SU-DHL-6 (cell line): ENCODE measurements around the gene BCAS4.

Experiments
- H2AFZ ChIP-seq: fragments of 200-600 bp; sonication (generic); 2 replicates; pipeline ENCODE4 v1.6.1; 2014; ENCODE audit warnings: low read depth, mild to moderate bottlenecking, moderate library complexity, mixed read lengths, antibody characterized with exemption, low read length; ENCODE audit not compliant: severe bottlenecking
- H3F3A ChIP-seq: fragments of 200-600 bp; shearing (Covaris generic); 2 replicates; pipeline ENCODE4 v1.6.0; 2016; ENCODE audit warnings: antibody characterized with exemption, mild to moderate bottlenecking; ENCODE audit not compliant: insufficient read depth
- H3K27ac ChIP-seq: fragments of 200-600 bp; sonication (generic); 2 replicates; pipeline ENCODE4 v1.5.1; 2016; ENCODE audit warnings: low read depth, mild to moderate bottlenecking, low read length, moderate library complexity, mixed read lengths
- H3K27me3 ChIP-seq: fragments of 200-600 bp; sonication (generic), shearing (Covaris generic); 2 replicates; pipeline ENCODE4 v1.6.0; 2014; ENCODE audit warnings: mild to moderate bottlenecking, low read length
- H3K36me3 ChIP-seq: fragments of 200-600 bp; sonication (generic); 2 replicates; pipeline ENCODE4 v1.6.1; 2014; ENCODE audit warnings: mild to moderate bottlenecking, low read length, mixed read lengths
- H3K4me2 ChIP-seq: fragments of 300-600, 200-600 bp; shearing (Covaris generic), sonication (generic); 2 replicates; pipeline ENCODE4 v1.6.0; 2014; ENCODE audit warnings: low read length, low read depth, mild to moderate bottlenecking; ENCODE audit not compliant: poor library complexity, severe bottlenecking
- H3K4me3 ChIP-seq: fragments of 200-600 bp; sonication (generic); 2 replicates; pipeline ENCODE4 v1.5.1; 2014; ENCODE audit warnings: antibody characterized with exemption, low read length, mild to moderate bottlenecking, mixed read lengths; ENCODE audit not compliant: insufficient read depth, poor library complexity, severe bottlenecking
- H3K79me2 ChIP-seq: fragments of 200-600 bp; sonication (generic); 2 replicates; pipeline ENCODE4 v1.6.1; 2014; ENCODE audit warnings: mild to moderate bottlenecking, low read length, moderate library complexity; ENCODE audit not compliant: insufficient read depth
- H3K9ac ChIP-seq: fragments of 200-600 bp; sonication (generic); 2 replicates; pipeline ENCODE4 v1.7.0; 2014; ENCODE audit warnings: mild to moderate bottlenecking, low read length
- H3K9me2 ChIP-seq: fragments of 200-600 bp; sonication (generic); replicated peaks from 2 replicates; pipeline ENCODE4 v1.6.1; 2014; ENCODE audit warnings: low read length; ENCODE audit not compliant: insufficient read depth
- H3K9me3 ChIP-seq: fragments of 200-600 bp; sonication (generic); 2 replicates; pipeline ENCODE4 v1.6.1; 2014; ENCODE audit warnings: low read length, mixed read lengths; ENCODE audit not compliant: insufficient read depth
- H4K20me1 ChIP-seq: fragments of 200-600 bp; sonication (generic); 2 replicates; pipeline ENCODE4 v1.6.1; 2014; ENCODE audit warnings: low read depth, mild to moderate bottlenecking, antibody characterized with exemption, low read length, moderate library complexity, mixed read lengths
- EZH2phosphoT487 ChIP-seq: fragments of 200-600 bp; sonication (generic), shearing (Covaris generic); conservative IDR thresholded peaks from 2 replicates; pipeline ENCODE4 v1.6.1; 2018; ENCODE audit warnings: mild to moderate bottlenecking, antibody characterized with exemption, low read length, moderate library complexity, mixed read lengths
- TF ChIP-seq, protein P1 (sequence below): fragments of 200-600 bp; sonication (generic); IDR thresholded peaks from one replicate; pipeline ENCODE4 v1.5.1; 2017; ENCODE audit warnings: antibody characterized with exemption, mild to moderate bottlenecking, low read length, moderate library complexity; ENCODE audit not compliant: insufficient read depth, poor library complexity, severe bottlenecking

The BCAS4 gene, protein sequence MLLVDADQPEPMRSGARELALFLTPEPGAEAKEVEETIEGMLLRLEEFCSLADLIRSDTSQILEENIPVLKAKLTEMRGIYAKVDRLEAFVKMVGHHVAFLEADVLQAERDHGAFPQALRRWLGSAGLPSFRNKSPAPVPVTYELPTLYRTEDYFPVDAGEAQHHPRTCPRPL

DNA sequence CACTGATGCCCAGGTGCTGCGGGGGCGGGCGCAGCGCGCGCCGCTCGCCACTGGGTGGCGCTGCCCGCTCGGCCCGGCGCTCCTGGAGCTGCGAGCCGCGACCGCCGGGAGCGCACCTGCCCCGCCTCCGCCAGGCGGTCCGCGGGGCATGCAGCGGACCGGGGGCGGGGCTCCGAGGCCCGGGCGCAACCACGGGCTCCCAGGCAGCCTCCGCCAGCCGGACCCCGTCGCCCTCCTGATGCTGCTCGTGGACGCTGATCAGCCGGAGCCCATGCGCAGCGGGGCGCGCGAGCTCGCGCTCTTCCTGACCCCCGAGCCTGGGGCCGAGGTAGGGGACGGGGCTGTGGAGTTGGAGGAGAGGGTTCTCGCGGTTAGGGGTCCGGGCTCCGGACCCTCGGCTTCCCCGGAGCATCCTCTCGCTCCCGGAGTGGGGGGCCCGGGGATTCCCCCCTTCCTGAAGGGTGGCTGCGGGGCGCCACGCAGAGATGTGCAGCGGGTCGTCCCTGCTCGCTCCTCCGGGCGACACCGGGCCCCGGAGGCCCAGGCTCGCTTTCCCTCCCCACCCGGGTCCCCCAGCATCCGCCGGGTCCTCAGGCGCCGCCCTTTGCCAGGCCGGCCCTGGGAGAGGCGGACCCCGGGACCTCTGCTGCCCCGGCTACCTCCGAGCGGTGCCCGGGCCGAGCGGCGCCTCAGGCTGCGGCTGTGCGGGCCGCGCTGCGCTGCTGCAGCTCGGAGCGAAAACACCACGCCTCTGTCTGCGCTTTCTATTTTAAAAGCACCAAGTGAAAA is at the start of gene BCAS4:
TSS of gene BCAS4 (plus strand) at position 216 of the 789 bp plus-strand sequence. CDS start at position 239, 23 bp downstream.
- Histone ChIP-seq H3K9ac (peak within 1 kb of the TSS; percentile 94), H3K79me2 (peaks cover 38% of the 10 kb centered on the region), H3K36me3 (no peaks in the 10 kb centered on the region; the same call in 1 of the 2 replicates), H3K27me3 (no peaks in the 10 kb centered on the region), H3K27ac (peak within 1 kb of the TSS; percentile 99), H3K9me2 (no peaks in the 10 kb centered on the region), H3K4me2 (peak within 1 kb of the TSS; percentile 94), H3K4me3 (peak within 1 kb of the TSS; percentile 87), H3F3A (peaks cover 52% of the 10 kb centered on the region), H4K20me1 (no peaks in the 10 kb centered on the region), H3K9me3 (no peaks in the 10 kb centered on the region), H2AFZ (peak within 1 kb of the TSS; percentile 89)
- TF ChIP-seq EZH2phosphoT487 = no peak
- TF ChIP-seq, protein P1, sequence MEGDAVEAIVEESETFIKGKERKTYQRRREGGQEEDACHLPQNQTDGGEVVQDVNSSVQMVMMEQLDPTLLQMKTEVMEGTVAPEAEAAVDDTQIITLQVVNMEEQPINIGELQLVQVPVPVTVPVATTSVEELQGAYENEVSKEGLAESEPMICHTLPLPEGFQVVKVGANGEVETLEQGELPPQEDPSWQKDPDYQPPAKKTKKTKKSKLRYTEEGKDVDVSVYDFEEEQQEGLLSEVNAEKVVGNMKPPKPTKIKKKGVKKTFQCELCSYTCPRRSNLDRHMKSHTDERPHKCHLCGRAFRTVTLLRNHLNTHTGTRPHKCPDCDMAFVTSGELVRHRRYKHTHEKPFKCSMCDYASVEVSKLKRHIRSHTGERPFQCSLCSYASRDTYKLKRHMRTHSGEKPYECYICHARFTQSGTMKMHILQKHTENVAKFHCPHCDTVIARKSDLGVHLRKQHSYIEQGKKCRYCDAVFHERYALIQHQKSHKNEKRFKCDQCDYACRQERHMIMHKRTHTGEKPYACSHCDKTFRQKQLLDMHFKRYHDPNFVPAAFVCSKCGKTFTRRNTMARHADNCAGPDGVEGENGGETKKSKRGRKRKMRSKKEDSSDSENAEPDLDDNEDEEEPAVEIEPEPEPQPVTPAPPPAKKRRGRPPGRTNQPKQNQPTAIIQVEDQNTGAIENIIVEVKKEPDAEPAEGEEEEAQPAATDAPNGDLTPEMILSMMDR = peak; percentile 54

DNA sequence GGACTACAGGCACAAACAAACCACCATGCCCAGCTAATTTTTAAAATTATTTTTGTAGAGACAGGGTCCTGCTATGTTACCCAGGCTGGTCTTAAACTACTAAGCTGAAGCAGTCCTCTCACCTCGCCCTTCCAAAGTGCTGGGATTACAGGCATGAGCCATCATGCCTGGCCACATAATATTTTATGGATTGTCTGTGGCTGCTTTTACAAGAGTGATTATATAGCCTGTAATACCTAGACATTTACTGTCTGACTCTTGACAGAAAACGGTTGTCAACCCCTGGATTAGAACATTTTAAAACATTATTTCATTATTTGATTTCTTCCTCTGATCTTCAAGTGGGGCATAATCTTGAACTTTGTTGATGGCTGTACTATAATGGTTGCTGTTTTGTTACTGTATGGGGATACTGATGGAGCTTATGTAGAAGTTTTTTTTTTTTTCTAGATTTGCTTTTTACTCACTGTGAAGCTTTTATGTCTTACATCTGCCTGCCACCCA is 49.2 kb upstream of the BCAS4 start:
- H3K9me2 ChIP-seq = no peaks in the 10 kb centered on the region
- H3K27ac ChIP-seq = no peak overlapping the region
- H3K36me3 ChIP-seq = no peaks in the 10 kb centered on the region
- no peak overlapping the region for H3K4me3 ChIP-seq
- H4K20me1 ChIP-seq = no peaks in the 10 kb centered on the region
- H3K9me3 ChIP-seq = no peaks in the 10 kb centered on the region
- no peak for TF ChIP-seq EZH2phosphoT487
- TF ChIP-seq, protein P1 = no peak
- no peaks in the 10 kb centered on the region for H3K27me3 ChIP-seq
- H2AFZ ChIP-seq = no peak overlapping the region
- no peak overlapping the region for H3K4me2 ChIP-seq
- no peaks in the 10 kb centered on the region for H3F3A ChIP-seq
- no peak overlapping the region for H3K9ac ChIP-seq
- no peaks in the 10 kb centered on the region for H3K79me2 ChIP-seq

DNA sequence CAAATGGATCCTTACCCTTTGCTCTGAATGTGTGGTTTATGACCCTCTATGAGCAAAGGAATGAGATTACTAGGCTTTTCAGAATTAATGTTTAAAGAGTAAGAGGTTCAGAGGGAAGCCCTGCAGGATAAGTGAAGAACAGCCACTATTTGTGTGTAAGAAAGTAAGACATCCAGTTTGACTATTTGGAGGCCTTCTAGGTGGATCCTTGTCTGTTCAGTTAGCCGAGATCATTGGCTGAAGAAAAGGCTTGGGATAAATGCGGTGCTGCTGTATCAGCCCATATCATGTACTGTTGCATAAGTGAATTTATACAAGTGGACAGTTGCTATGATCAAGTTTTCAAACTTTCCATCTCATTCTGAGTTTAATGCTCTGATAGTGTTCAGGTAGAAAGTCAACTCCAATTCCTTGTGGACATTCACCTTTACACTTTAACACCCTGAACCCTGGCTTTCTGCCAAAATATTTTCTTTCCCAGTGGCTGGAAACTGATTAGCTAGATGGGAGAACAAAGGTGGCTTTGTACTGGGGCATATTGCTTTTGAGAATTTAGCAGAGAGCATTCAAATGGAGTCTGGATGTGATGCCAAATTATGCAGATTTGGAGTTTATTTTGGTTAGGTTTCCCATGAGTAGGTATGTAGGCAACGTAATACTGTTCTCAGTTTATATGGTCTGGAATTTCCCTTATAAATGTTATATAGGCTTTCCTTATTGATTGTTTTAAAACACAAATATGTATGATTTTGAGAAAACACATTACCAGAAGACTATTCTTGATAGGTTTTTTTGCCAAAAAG is 48.5 kb upstream of the BCAS4 start:
- Histone ChIP-seq H3K9ac (no peak overlapping the region), H4K20me1 (no peaks in the 10 kb centered on the region), H3K79me2 (no peaks in the 10 kb centered on the region), H3K27me3 (no peaks in the 10 kb centered on the region), H3F3A (no peaks in the 10 kb centered on the region), H3K9me3 (no peaks in the 10 kb centered on the region), H3K4me2 (no peak overlapping the region), H3K9me2 (no peaks in the 10 kb centered on the region), H3K4me3 (no peak overlapping the region), H3K27ac (no peak overlapping the region), H3K36me3 (no peaks in the 10 kb centered on the region), H2AFZ (no peak overlapping the region)
- no peak for TF ChIP-seq EZH2phosphoT487
